HepG2 (cell line): ENCODE measurements around the gene GTF2H2C. TPM values are rescaled to one million over a fixed set of nuclear protein-coding genes. Genes with fewer than 3 reads are reported as not detected.

Experiments used
- BCLAF1 ChIP-seq: fragments of 450-650 bp; IDR thresholded peaks from 2 replicates; pipeline ENCODE4 v1.6.1; 2017; ENCODE audit warnings: mild to moderate bottlenecking
- GATAD2A ChIP-seq: IDR thresholded peaks from 2 replicates; pipeline ENCODE4 v1.6.1; 2016
- GFI1 ChIP-seq: sonication (generic); formaldehyde crosslinking; IDR thresholded peaks from 2 replicates; pipeline ENCODE4 v1.5.0; 2020; ENCODE audit warnings: missing genetic modification reagents, mild to moderate bottlenecking, borderline replicate concordance
- NCOA5 ChIP-seq: sonication (generic); formaldehyde crosslinking; IDR thresholded peaks from 2 replicates; pipeline ENCODE4 v1.4.0; 2020; ENCODE audit warnings: missing genetic modification reagents
- PATZ1 ChIP-seq: sonication (generic); formaldehyde crosslinking; IDR thresholded peaks from 2 replicates; pipeline ENCODE4 v1.4.0; 2020; ENCODE audit warnings: missing genetic modification reagents
- SIN3B ChIP-seq: fragments of 150-350 bp; IDR thresholded peaks from 2 replicates; pipeline ENCODE4 v1.6.1; 2014; ENCODE audit warnings: low read length
- SP1 ChIP-seq, 2 experiments: fragments of 450-650 bp in 1 of 2; sonication (generic) in 1 of 2; formaldehyde crosslinking in 1 of 2; IDR thresholded peaks; 2 replicates each; pipeline versions ENCODE4 v1.4.0 to v1.6.1; 2016 to 2020; ENCODE audit warnings: missing genetic modification reagents in 1 of 2
- ZC3H4 ChIP-seq: sonication (generic); formaldehyde crosslinking; IDR thresholded peaks from 2 replicates; pipeline ENCODE4 v1.4.0; 2020; ENCODE audit warnings: missing genetic modification reagents, borderline replicate concordance
- ZHX1 ChIP-seq: sonication (generic); formaldehyde crosslinking; IDR thresholded peaks from 2 replicates; pipeline ENCODE4 v1.8.1; 2022; ENCODE audit warnings: low read depth, mild to moderate bottlenecking, missing genetic modification reagents
- polyA plus RNA-seq, 8 experiments: library from polyadenylated mRNA; depleted of rRNA in 3 of 8; stranded (reverse) in 7 of 8; unstranded in 1 of 8; fragments of >200 nt; fragmentation: Illumina TruSeq in 4 of 8; extraction: Trizol in 4 of 8; gene quantifications; 2 replicates each; pipeline versions ENCODE4 v1.2.1 to v1.2.3, GENCODE V29; 2011 to 2016; ENCODE audit warnings: low read depth in 4 of 8, missing spikeins in 1 of 8, mixed read lengths in 1 of 8; ENCODE audit not compliant: insufficient read depth in 1 of 8
- total RNA-seq, 5 experiments: library from RNA; depleted of rRNA; stranded (reverse); fragments of >200 nt; fragmentation: Illumina TruSeq; extraction: Trizol; gene quantifications; 2 replicates each; pipeline ENCODE4 v1.2.3, GENCODE V29; 2016; ENCODE audit warnings: low read depth in 1 of 5
- TF ChIP-seq, protein P1 (sequence below): sonication (generic); formaldehyde crosslinking; IDR thresholded peaks from 2 replicates; pipeline ENCODE4 v1.4.0; 2020; ENCODE audit warnings: missing genetic modification reagents

Gene GTF2H2C
- total and polyA plus RNA-seq, 2 of the 13 experiments (the other 11 are each of a cell fraction or from before 2014, with no cell fraction given), result 29.7 to 62.9 TPM

- no peak for TF ChIP-seq ZHX1 (CRISPR knock-in tag)
- no peak for TF ChIP-seq BCLAF1
- no peak for TF ChIP-seq PATZ1
- TF ChIP-seq, protein P1, sequence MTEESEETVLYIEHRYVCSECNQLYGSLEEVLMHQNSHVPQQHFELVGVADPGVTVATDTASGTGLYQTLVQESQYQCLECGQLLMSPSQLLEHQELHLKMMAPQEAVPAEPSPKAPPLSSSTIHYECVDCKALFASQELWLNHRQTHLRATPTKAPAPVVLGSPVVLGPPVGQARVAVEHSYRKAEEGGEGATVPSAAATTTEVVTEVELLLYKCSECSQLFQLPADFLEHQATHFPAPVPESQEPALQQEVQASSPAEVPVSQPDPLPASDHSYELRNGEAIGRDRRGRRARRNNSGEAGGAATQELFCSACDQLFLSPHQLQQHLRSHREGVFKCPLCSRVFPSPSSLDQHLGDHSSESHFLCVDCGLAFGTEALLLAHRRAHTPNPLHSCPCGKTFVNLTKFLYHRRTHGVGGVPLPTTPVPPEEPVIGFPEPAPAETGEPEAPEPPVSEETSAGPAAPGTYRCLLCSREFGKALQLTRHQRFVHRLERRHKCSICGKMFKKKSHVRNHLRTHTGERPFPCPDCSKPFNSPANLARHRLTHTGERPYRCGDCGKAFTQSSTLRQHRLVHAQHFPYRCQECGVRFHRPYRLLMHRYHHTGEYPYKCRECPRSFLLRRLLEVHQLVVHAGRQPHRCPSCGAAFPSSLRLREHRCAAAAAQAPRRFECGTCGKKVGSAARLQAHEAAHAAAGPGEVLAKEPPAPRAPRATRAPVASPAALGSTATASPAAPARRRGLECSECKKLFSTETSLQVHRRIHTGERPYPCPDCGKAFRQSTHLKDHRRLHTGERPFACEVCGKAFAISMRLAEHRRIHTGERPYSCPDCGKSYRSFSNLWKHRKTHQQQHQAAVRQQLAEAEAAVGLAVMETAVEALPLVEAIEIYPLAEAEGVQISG (CRISPR knock-in tag), result no peak
- TF ChIP-seq GFI1 (CRISPR knock-in tag), result peak; percentile 78
- TF ChIP-seq SP1 (IDR thresholded peaks at IDR 0.05), result no peak
- no peak for TF ChIP-seq SP1 (CRISPR knock-in tag; IDR thresholded peaks at IDR 0.05)
- peak; percentile 87 for TF ChIP-seq GATAD2A (CRISPR knock-in tag)
- TF ChIP-seq ZC3H4, result no peak
- no peak for TF ChIP-seq SIN3B
- TF ChIP-seq NCOA5, result no peak
Measured at GRCh38 chr5:69517763-69518212, 42.2 kb upstream of the GTF2H2C start (continued).
